Measurements from ENCODE around the gene TMC8.

The TMC8 gene

DNA sequence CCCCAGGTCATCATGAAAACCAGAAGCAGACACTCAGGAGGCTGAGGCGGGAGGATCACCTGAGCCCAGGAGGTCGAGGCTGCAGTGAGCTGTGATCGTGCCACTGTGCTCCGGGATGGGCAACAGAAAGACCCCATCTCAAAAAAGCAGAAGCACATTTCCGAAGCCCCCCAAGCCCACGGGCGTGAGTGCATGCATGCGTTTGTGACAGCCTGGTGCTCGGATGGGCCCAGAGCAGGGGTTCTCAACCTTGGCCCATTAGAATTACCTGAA lies 21.1 kb upstream of the TMC8 start:
- TF ChIP-seq, protein P1, sequence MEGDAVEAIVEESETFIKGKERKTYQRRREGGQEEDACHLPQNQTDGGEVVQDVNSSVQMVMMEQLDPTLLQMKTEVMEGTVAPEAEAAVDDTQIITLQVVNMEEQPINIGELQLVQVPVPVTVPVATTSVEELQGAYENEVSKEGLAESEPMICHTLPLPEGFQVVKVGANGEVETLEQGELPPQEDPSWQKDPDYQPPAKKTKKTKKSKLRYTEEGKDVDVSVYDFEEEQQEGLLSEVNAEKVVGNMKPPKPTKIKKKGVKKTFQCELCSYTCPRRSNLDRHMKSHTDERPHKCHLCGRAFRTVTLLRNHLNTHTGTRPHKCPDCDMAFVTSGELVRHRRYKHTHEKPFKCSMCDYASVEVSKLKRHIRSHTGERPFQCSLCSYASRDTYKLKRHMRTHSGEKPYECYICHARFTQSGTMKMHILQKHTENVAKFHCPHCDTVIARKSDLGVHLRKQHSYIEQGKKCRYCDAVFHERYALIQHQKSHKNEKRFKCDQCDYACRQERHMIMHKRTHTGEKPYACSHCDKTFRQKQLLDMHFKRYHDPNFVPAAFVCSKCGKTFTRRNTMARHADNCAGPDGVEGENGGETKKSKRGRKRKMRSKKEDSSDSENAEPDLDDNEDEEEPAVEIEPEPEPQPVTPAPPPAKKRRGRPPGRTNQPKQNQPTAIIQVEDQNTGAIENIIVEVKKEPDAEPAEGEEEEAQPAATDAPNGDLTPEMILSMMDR (conservative IDR thresholded peaks at IDR 0.05; ENCODE audit: control insufficient read depth, insufficient read depth, low read depth, low read length): no peak
- no peak for DNase-seq (ENCODE audit: low read depth)
- H3K4me3 ChIP-seq (ENCODE audit: control insufficient read depth, low read depth, low read length): no peak overlapping the region

DNA sequence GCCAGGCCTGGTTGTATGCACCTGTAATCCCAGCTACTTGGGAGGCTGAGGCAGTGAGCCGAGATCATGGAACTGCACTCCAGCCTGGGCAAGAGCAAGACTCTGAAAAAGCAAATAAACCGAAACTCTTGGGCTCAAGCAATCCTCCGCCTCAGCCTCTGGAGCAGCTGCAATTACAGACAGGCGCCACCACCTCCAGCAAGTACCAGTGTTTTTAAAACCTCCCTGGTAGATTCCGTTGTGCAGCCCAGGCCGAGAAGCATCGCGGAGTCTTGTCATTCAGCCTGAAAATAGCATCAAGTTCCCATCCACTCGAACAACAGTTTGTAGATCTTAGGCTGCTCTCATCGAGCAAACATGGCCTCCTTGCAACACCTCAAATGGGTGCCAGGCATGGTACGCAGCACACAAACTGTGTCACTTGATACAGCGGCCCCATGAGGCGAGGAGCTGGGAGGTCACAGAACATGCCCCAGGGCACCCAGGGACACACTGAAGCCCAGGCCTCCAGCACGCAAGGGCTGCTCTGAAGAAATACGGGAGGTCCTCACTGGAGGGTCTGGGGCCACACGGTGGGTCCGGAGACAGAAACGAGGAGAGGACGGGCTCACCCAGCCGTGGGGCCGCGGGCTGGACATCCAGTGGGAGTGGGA lies 20.1 kb upstream of the TMC8 start:
- DNase-seq (ENCODE audit: low read depth): no peak
- TF ChIP-seq, protein P1 (conservative IDR thresholded peaks at IDR 0.05; ENCODE audit: control insufficient read depth, insufficient read depth, low read depth, low read length): no peak
- no peak overlapping the region for H3K4me3 ChIP-seq (ENCODE audit: control insufficient read depth, low read depth, low read length)

DNA sequence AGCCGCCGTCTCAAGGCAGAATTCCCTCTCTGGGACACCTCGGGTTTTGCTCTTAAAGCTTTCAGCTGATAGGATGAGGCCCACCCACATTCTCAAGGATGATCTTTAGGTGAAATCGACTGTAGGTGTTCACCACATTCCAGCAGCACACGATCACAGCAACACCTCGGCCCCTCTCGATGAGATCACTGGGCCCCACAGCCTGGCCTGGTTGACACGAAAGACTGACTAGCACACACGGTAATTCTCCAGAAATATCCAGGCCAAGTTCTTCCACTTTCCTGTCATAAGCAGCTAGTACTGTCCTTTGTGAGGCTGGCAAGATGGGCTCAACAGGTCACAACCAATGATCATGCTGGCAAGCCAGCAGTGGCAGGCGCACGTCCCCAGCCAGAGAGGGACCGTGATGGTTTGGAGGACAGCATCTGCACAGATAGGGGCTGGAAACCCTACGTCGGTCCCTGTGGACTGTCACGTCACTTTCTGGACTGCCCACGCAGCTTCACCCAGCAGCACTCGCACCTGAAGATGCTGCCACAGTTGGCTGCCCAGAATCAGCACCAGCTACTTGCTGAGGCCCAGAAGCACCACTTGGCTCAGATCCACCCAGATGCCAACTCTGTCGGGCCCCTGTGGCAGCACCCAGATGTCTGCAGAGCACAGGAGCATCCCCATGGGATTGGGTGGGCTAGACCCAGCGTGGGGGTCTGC lies 19.4 kb upstream of the TMC8 start:
- H3K4me3 ChIP-seq (ENCODE audit: control insufficient read depth, low read depth, low read length): no peak overlapping the region
- DNase-seq (ENCODE audit: low read depth): no peak
- TF ChIP-seq, protein P1 (conservative IDR thresholded peaks at IDR 0.05; ENCODE audit: control insufficient read depth, insufficient read depth, low read depth, low read length): no peak

DNA sequence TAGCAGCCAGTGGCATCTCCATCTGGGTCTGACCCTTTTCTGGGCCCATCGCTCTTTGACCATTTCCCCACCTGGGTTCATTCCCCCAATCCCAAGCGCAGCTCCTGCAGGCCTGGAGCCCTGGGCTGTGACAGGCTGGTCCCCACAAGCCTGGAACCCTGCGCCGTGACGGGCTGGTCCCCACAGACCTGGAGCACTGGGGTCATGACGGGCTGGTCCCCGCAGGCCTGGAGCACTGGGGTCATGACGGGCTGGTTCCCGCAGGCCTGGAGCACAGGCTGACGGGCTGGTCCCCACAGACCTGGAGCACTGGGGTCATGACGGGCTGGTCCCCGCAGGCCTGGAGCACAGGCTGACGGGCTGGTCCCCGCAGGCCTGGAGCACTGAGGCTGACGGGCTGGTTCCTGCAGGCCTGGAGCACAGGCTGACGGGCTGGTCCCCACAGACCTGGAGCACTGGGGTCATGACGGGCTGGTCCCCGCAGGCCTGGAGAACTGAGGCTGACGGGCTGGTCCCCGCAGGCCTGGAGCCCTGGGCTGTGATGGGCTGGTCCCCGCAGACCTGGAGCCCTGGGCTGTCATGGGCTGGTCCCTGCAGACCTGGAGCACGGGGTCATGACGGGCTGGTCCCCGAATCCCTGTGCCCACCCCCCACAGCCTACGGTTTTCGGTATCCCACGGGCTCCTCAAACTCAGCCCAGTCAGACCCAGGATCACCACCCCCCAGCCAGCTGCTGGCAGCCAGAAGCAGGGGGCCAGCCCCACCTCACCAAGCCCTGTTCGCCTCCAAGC lies 18.6 kb upstream of the TMC8 start:
- no peak overlapping the region for H3K4me3 ChIP-seq (ENCODE audit: control insufficient read depth, low read depth, low read length)
- TF ChIP-seq, protein P1 (conservative IDR thresholded peaks at IDR 0.05; ENCODE audit: control insufficient read depth, insufficient read depth, low read depth, low read length): no peak
- no peak for DNase-seq (ENCODE audit: low read depth)

DNA sequence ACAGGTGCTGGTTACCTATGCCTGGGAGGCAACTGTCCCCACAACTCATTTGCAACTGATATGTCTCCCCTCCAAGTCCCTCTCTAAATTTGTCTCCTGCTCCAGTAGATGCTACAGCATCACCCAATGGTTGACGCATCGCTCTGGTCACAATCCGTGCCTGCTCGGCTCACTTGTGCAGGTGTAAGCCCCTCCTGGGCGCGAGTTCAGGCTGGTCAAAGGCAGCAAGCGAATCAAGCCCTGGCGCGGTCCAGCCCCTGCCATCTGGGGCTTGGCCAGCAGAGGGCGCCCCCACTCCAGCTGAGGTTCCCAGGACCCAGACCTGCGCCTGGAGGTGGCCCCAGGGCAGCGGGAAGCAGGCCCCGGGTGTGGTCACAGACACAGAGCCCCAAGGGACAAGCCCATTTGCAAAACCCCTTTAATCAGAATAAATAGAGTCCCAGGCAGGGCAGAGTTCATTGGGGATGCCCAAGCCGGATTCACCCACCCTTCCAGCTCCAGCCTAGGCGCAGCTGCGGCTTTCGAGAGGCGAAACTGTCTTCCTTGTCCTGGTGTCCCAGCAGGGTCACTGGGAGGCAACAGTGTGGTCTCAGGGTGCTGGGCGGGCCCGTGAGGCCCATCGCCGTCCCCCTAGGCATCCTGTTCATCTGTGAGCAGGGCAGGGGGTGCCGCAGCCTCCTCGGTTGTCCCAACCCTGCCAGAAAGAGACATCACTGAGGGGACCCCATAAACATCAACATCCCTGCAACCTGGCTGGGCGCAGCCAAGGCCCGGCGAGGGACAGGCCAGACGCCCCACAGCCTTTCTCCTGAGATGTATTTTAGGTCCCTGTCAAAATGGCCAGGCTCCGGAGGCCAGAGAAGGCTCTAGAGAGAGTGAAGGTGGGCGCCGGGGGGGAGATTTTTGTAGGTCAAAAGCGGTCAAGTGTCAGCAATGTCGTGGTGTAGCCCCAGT lies 17.8 kb upstream of the TMC8 start:
- no peak overlapping the region for H3K4me3 ChIP-seq (ENCODE audit: control insufficient read depth, low read depth, low read length)
- peak; percentile 40 for DNase-seq (ENCODE audit: low read depth)
- TF ChIP-seq, protein P1 (conservative IDR thresholded peaks at IDR 0.05; ENCODE audit: control insufficient read depth, insufficient read depth, low read depth, low read length): peak; percentile 89
